COLO668 (cell line): ENCODE measurements around the gene GUCY1A1.

Experiments
- DNase-seq: peaks from one replicate; lab custom pipeline; 2025; ENCODE audit not compliant: unreplicated experiment; lab: John Stamatoyannopoulos, UW

GUCY1A1 gene

GRCh38 chr4:155734951-155735350 is 68.3 kb downstream of the GUCY1A1 start:
- no peak for DNase-seq

GRCh38 chr4:155735496-155735895 is 68.8 kb downstream of the GUCY1A1 start:
- no peak for DNase-seq

- DNase-seq = no peak
These were observed 71.9 kb downstream of the GUCY1A1 start for GRCh38 chr4:155738548-155738947.

- DNase-seq = no peak
These were observed 74.9 kb downstream of the GUCY1A1 start for GRCh38 chr4:155741546-155741945.

GRCh38 chr4:155742310-155743015 is 75.8 kb downstream of the GUCY1A1 start:
- DNase-seq = no peak

- DNase-seq = no peak
These were observed 79.3 kb downstream of the GUCY1A1 start for GRCh38 chr4:155745984-155746383.

- DNase-seq = no peak
These were observed 81.4 kb downstream of the GUCY1A1 start for GRCh38 chr4:155748039-155748438.

GRCh38 chr4:155749041-155749440 is 82.4 kb downstream of the GUCY1A1 start:
- DNase-seq = no peak

- DNase-seq = no peak
These were observed 84.9 kb downstream of the GUCY1A1 start for GRCh38 chr4:155751569-155751968.

- no peak for DNase-seq
These were observed 91.2 kb downstream of the GUCY1A1 start for GRCh38 chr4:155757745-155758265.

GRCh38 chr4:155758481-155759371 is 92.1 kb downstream of the GUCY1A1 start, which contains the start of gene GUCY1B1:
TSS of gene GUCY1B1 (plus strand) at chr4:155759021. CDS start at chr4:155759141, 120 bp downstream.
- DNase-seq = peak; percentile 6

- DNase-seq = peak; percentile 17
These were observed 93.0 kb downstream of the GUCY1A1 start for GRCh38 chr4:155759372-155760252.

- DNase-seq = no peak
These were observed 94.4 kb downstream of the GUCY1A1 start for GRCh38 chr4:155761047-155761446.

GRCh38 chr4:155761916-155762315 is 95.3 kb downstream of the GUCY1A1 start:
- no peak for DNase-seq

- DNase-seq = no peak
These were observed 95.7 kb downstream of the GUCY1A1 start for GRCh38 chr4:155762334-155762733.

GRCh38 chr4:155763551-155763950 is 96.9 kb downstream of the GUCY1A1 start:
- no peak for DNase-seq

GRCh38 chr4:155765149-155765548 is 98.5 kb downstream of the GUCY1A1 start:
- no peak for DNase-seq

- DNase-seq = no peak
These were observed 100.0 kb downstream of the GUCY1A1 start for GRCh38 chr4:155766622-155767021.

- no peak for DNase-seq
These were observed 101.7 kb downstream of the GUCY1A1 start for GRCh38 chr4:155768370-155768769.

GRCh38 chr4:155769090-155769489 is 102.4 kb downstream of the GUCY1A1 start:
- no peak for DNase-seq
